Neuronal stem cell (in vitro differentiated cells): Measurements from ENCODE around the gene FRYL.

Experiments
- DNase-seq: peaks from one replicate; pipeline ENCODE4 v3.0.0-alpha.2; 2013; ENCODE audit warnings: low spot score
- H2AFZ ChIP-seq: one replicate; pipeline ENCODE4 v1.6.1; 2013; ENCODE audit warnings: mild to moderate bottlenecking, low read length, inconsistent platforms
- H2AK5ac ChIP-seq: 2 replicates; pipeline ENCODE4 v1.6.1; 2013; ENCODE audit warnings: low read depth, mild to moderate bottlenecking, inconsistent platforms, low read length, moderate library complexity, mixed read lengths
- H2BK120ac ChIP-seq: 2 replicates; pipeline ENCODE4 v1.6.1; 2013; ENCODE audit warnings: low read depth, mild to moderate bottlenecking, inconsistent platforms, low read length, moderate library complexity, mixed read lengths
- H2BK12ac ChIP-seq: one replicate; pipeline ENCODE4 v1.6.1; 2013; ENCODE audit warnings: low read length, inconsistent platforms
- H2BK15ac ChIP-seq: 2 replicates; pipeline ENCODE4 v1.6.1; 2013; ENCODE audit warnings: mild to moderate bottlenecking, low read length, inconsistent platforms, mixed read lengths
- H2BK5ac ChIP-seq: one replicate; pipeline ENCODE4 v1.6.1; 2013; ENCODE audit warnings: inconsistent platforms, mild to moderate bottlenecking, low read length, moderate library complexity
- H3K14ac ChIP-seq: one replicate; pipeline ENCODE4 v1.6.1; 2013; ENCODE audit warnings: low read length, inconsistent platforms
- H3K18ac ChIP-seq: 2 replicates; pipeline ENCODE4 v1.6.1; 2013; ENCODE audit warnings: low read length, inconsistent platforms
- H3K23ac ChIP-seq: 2 replicates; pipeline ENCODE4 v1.6.1; 2013; ENCODE audit warnings: low read depth, mild to moderate bottlenecking, mixed read lengths, low read length, inconsistent platforms; ENCODE audit not compliant: poor library complexity
- H3K27ac ChIP-seq: replicated peaks from 3 replicates; pipeline ENCODE4 v1.5.1; 2013; ENCODE audit warnings: low read length, inconsistent platforms
- H3K27me3 ChIP-seq, 3 experiments: 2 replicates each; pipeline ENCODE4 v1.6.1; 2013; ENCODE audit warnings: low read length in 3 of 3, mild to moderate bottlenecking in 2 of 3, inconsistent platforms in 1 of 3, low read depth in 1 of 3, mixed read lengths in 1 of 3, moderate library complexity in 1 of 3; ENCODE audit not compliant: control insufficient read depth in 3 of 3, insufficient read depth in 3 of 3
- H3K36me3 ChIP-seq, 2 donors: replicated peaks in 1 of 2; 2 replicates each; pipeline ENCODE4 v1.6.1; 2013; ENCODE audit warnings: low read length in 2 of 2; ENCODE audit not compliant: control insufficient read depth in 2 of 2, insufficient read depth in 2 of 2
- H3K4ac ChIP-seq: 2 replicates; pipeline ENCODE4 v1.6.1; 2013; ENCODE audit warnings: inconsistent platforms, mild to moderate bottlenecking, low read length, moderate library complexity
- H3K4me1 ChIP-seq, 2 donors: 1 replicate in 1 of 2; 2 replicates in 1 of 2; pipeline ENCODE4 v1.6.1; 2013; ENCODE audit warnings: low read length in 2 of 2, low read depth in 1 of 2; ENCODE audit not compliant: control insufficient read depth in 2 of 2, insufficient read depth in 1 of 2
- H3K4me2 ChIP-seq: one replicate; pipeline ENCODE4 v1.6.1; 2013; ENCODE audit warnings: mild to moderate bottlenecking, low read length, inconsistent platforms; ENCODE audit not compliant: insufficient read depth, poor library complexity, severe bottlenecking
- H3K4me3 ChIP-seq, 2 donors: 2 replicates each; pipeline ENCODE4 v1.5.1; 2013; ENCODE audit warnings: low read length in 2 of 2, mild to moderate bottlenecking in 2 of 2, inconsistent platforms in 1 of 2, moderate library complexity in 1 of 2
- H3K79me1 ChIP-seq: one replicate; pipeline ENCODE4 v1.6.1; 2013; ENCODE audit warnings: low read depth, mild to moderate bottlenecking, inconsistent platforms, low read length, moderate library complexity
- H3K9ac ChIP-seq: one replicate; pipeline ENCODE4 v1.6.1; 2013; ENCODE audit warnings: mild to moderate bottlenecking, low read depth, low read length, inconsistent platforms; ENCODE audit not compliant: poor library complexity
- H3K9me3 ChIP-seq, 2 donors: replicated peaks in 1 of 2; 2 replicates each; pipeline versions ENCODE3 to v1.6.1; 2013; ENCODE audit warnings: low read length in 2 of 2, mild to moderate bottlenecking in 2 of 2, inconsistent platforms in 1 of 2, low read depth in 1 of 2, mixed read lengths in 1 of 2, moderate library complexity in 1 of 2; ENCODE audit not compliant: control insufficient read depth in 2 of 2, insufficient read depth in 1 of 2
- H4K8ac ChIP-seq: one replicate; pipeline ENCODE4 v1.6.1; 2013; ENCODE audit warnings: low read depth, mild to moderate bottlenecking, inconsistent platforms, low read length, moderate library complexity
- H4K91ac ChIP-seq: one replicate; pipeline ENCODE4 v1.6.1; 2013; ENCODE audit warnings: low read length, low read depth, mild to moderate bottlenecking, inconsistent platforms; ENCODE audit not compliant: poor library complexity
- WGBS, 2 donors: extraction: QIAGEN DNeasy Blood & Tissue Kit; methylation state at CpG; one replicate each; pipeline ENCODE4 v1.1.7; 2013; ENCODE audit warnings: missing lambda C conversion rate in 2 of 2, mixed read lengths in 1 of 2; ENCODE audit not compliant: insufficient read length in 2 of 2, insufficient replicate concordance in 1 of 2; ENCODE audit errors: extremely low coverage in 2 of 2; 5-methylcytosine and 5-hydroxymethylcytosine counted together

Gene FRYL

DNA sequence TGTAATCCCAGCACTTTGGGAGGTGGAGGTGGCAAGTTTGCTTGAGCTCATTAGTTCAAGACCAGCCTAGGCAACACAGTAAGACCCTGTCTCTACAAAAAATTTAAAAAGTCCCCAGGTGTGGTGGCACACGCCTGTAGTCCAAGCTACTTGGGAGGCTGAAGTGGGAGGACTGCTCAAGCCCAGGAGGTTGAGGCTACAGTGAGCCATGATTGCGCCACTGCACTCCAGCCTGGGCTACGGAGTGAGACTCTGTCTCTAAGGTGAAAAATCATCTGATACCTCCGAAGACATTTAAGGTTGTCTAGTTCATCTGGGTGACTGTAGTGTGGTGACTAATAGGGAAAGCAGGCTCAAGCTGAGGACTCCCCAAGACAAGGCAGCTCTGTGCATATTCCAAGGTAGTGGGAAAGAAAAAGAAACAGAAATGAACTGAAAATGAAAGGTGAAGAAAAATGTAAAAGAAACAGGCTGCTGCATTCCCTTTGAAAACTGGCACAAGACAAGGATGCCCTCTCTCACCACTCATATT lies 23.3 kb downstream of the FRYL start:
- Histone ChIP-seq H2BK12ac (no peak overlapping the region), H2AFZ (no peak overlapping the region), H3K36me3 (peaks cover 1 to 3% of the 10 kb centered on the region in 2 donors), H3K4ac (no peak overlapping the region), H2BK15ac (no peak overlapping the region), H3K9me3 (peaks cover 2 to 19% of the 10 kb centered on the region in 2 donors), H3K4me1 (no peaks in the 10 kb centered on the region), H3K18ac (no peak overlapping the region), H4K91ac (no peak overlapping the region), H3K4me3 (no peak overlapping the region), H2BK5ac (no peak overlapping the region), H2BK120ac (no peak overlapping the region), H3K14ac (no peak overlapping the region), H4K8ac (no peak overlapping the region), H3K27me3 (no peaks in the 10 kb centered on the region), H3K4me2 (no peak overlapping the region), H3K79me1 (peaks cover 4% of the 10 kb centered on the region), H2AK5ac (no peak overlapping the region), H3K27ac (no peak overlapping the region), H3K23ac (no peak overlapping the region), H3K9ac (no peak overlapping the region)
- no peak for DNase-seq
- WGBS, 2 donors, result no CpG with 5 or more reads among the region's 4 CpGs

- no peak overlapping the region for H3K4me2 ChIP-seq
- H4K8ac ChIP-seq, result no peak overlapping the region
- H3K36me3 ChIP-seq, result peaks cover 1 to 3% of the 10 kb centered on the region in 2 donors
- H3K14ac ChIP-seq, result no peak overlapping the region
- peaks cover 5% of the 10 kb centered on the region for H3K79me1 ChIP-seq
- no peak overlapping the region for H3K27ac ChIP-seq
- H2BK5ac ChIP-seq, result no peak overlapping the region
- H3K9ac ChIP-seq, result no peak overlapping the region
- no peak for DNase-seq
- no peak overlapping the region for H3K4ac ChIP-seq
- H3K27me3 ChIP-seq, result no peaks in the 10 kb centered on the region
- H2AK5ac ChIP-seq, result no peak overlapping the region
- H2BK120ac ChIP-seq, result no peak overlapping the region
- H2AFZ ChIP-seq, result no peak overlapping the region
- H2BK15ac ChIP-seq, result no peak overlapping the region
- H3K23ac ChIP-seq, result no peak overlapping the region
- H3K4me1 ChIP-seq, result no peaks in the 10 kb centered on the region
- no peak overlapping the region for H3K18ac ChIP-seq
- H3K9me3 ChIP-seq, result peaks cover 2 to 19% of the 10 kb centered on the region in 2 donors
- no CpG with 5 or more reads among the region's 1 CpG for WGBS, 2 donors
- no peak overlapping the region for H3K4me3 ChIP-seq
- no peak overlapping the region for H4K91ac ChIP-seq
- H2BK12ac ChIP-seq, result no peak overlapping the region
Measured at GRCh38 chr4:48755281-48755680, 24.8 kb downstream of the FRYL start.

DNA sequence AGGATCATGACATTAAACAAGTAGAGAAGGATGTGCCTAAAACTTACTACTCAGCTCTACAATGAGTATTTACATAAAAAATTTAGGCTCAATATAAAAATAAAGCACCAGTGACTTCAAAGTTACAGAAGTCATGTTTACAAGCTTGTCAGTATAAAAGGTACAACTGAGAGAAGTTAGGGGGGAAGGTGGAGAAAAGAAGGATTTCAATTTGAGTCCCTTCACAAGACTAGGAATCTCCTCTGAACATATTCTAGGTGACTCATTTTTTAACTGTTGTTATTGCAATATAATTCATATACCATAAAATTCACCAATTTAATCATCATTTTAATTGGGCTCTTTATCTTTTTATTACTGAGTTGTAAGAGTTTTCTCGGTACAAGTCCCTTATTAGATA lies 26.9 kb downstream of the FRYL start:
- Histone ChIP-seq H3K27me3 (no peaks in the 10 kb centered on the region), H3K4me1 (peaks cover 4 to 5% of the 10 kb centered on the region in 2 donors), H2BK120ac (no peak overlapping the region), H2BK12ac (no peak overlapping the region), H2AK5ac (no peak overlapping the region), H3K14ac (no peak overlapping the region), H4K8ac (no peak overlapping the region), H2BK15ac (no peak overlapping the region), H3K36me3 (no peaks in the 10 kb centered on the region), H3K79me1 (peaks cover 4% of the 10 kb centered on the region), H2AFZ (no peak overlapping the region), H3K4ac (no peak overlapping the region), H3K9me3 (peaks cover 3 to 12% of the 10 kb centered on the region in 2 donors), H3K9ac (no peak overlapping the region), H2BK5ac (no peak overlapping the region), H3K4me3 (no peak overlapping the region), H3K4me2 (no peak overlapping the region), H3K23ac (no peak overlapping the region), H4K91ac (no peak overlapping the region), H3K27ac (no peak overlapping the region), H3K18ac (no peak overlapping the region)
- no CpG with 5 or more reads among the region's 1 CpG for WGBS, 2 donors
- no peak for DNase-seq

- no peak for DNase-seq
- H2AK5ac ChIP-seq, result no peak overlapping the region
- H3K27me3 ChIP-seq, result no peaks in the 10 kb centered on the region
Measured at GRCh38 chr4:48752726-48753125, 27.4 kb downstream of the FRYL start.

More at GRCh38 chr4:48752726-48753125, 27.4 kb downstream of the FRYL start:
- Histone ChIP-seq H2BK15ac (no peak overlapping the region), H2BK12ac (no peak overlapping the region), H2AFZ (no peak overlapping the region), H2BK5ac (no peak overlapping the region), H3K9me3 (peaks cover 3 to 12% of the 10 kb centered on the region in 2 donors), H3K4me1 (peaks cover 4 to 5% of the 10 kb centered on the region in 2 donors), H3K4me2 (no peak overlapping the region), H3K14ac (no peak overlapping the region), H4K91ac (no peak overlapping the region), H3K4ac (no peak overlapping the region), H3K23ac (no peak overlapping the region), H4K8ac (no peak overlapping the region), H3K27ac (no peak overlapping the region), H3K79me1 (peaks cover 4% of the 10 kb centered on the region), H3K18ac (no peak overlapping the region), H3K9ac (no peak overlapping the region), H2BK120ac (no peak overlapping the region), H3K36me3 (no peaks in the 10 kb centered on the region), H3K4me3 (no peak overlapping the region)
- WGBS, 2 donors, result no CpG with 5 or more reads among the region's 5 CpGs
